ENCODE data around the gene ACTA2.
A peak's percentile ranks its signal among the peaks of the same experiment; 100 is the strongest.

The ACTA2 gene

GRCh38 chr10:88926566-88927415, 25.8 kb downstream of the ACTA2 start:
- no peak for FAIRE-seq
- no peak for DNase-seq (ENCODE audit: extremely low spot score, insufficient read length, low read depth)

- no peak for FAIRE-seq
- DNase-seq (ENCODE audit: extremely low spot score, insufficient read length, low read depth), result no peak
These were observed 29.1 kb downstream of the ACTA2 start for GRCh38 chr10:88923520-88923919.

GRCh38 chr10:88922041-88922440, 30.5 kb downstream of the ACTA2 start:
- no peak for FAIRE-seq
- DNase-seq (ENCODE audit: extremely low spot score, insufficient read length, low read depth), result no peak

GRCh38 chr10:88920986-88921593, 31.5 kb downstream of the ACTA2 start:
- DNase-seq (ENCODE audit: extremely low spot score, insufficient read length, low read depth) (no peak), FAIRE-seq (no peak)

GRCh38 chr10:88920198-88920597, 32.4 kb downstream of the ACTA2 start:
- DNase-seq (ENCODE audit: extremely low spot score, insufficient read length, low read depth), result no peak
- no peak for FAIRE-seq

GRCh38 chr10:88919041-88919440, 33.5 kb downstream of the ACTA2 start:
- DNase-seq (ENCODE audit: extremely low spot score, insufficient read length, low read depth) (no peak), FAIRE-seq (no peak)

- FAIRE-seq (no peak), DNase-seq (ENCODE audit: extremely low spot score, insufficient read length, low read depth) (no peak)
These were observed 34.2 kb downstream of the ACTA2 start for GRCh38 chr10:88918191-88918905.

- DNase-seq (ENCODE audit: extremely low spot score, insufficient read length, low read depth) (no peak), FAIRE-seq (no peak)
These were observed 35.6 kb downstream of the ACTA2 start for GRCh38 chr10:88916986-88917385.

GRCh38 chr10:88916231-88916630, 36.3 kb downstream of the ACTA2 start:
- FAIRE-seq, result no peak

GRCh38 chr10:88915781-88916180, 36.8 kb downstream of the ACTA2 start:
- DNase-seq (ENCODE audit: extremely low spot score, insufficient read length, low read depth), result no peak
- FAIRE-seq, result no peak

More at GRCh38 chr10:88916231-88916630, 36.3 kb downstream of the ACTA2 start:
- DNase-seq (ENCODE audit: extremely low spot score, insufficient read length, low read depth), result no peak

- DNase-seq (ENCODE audit: extremely low spot score, insufficient read length, low read depth) (no peak), FAIRE-seq (no peak)
These were observed 38.8 kb downstream of the ACTA2 start for GRCh38 chr10:88913788-88914187.

- FAIRE-seq (no peak), DNase-seq (ENCODE audit: extremely low spot score, insufficient read length, low read depth) (no peak)
These were observed 39.4 kb downstream of the ACTA2 start for GRCh38 chr10:88913127-88913526.

GRCh38 chr10:88911851-88912250, 40.7 kb downstream of the ACTA2 start:
- DNase-seq (ENCODE audit: extremely low spot score, insufficient read length, low read depth) (no peak), FAIRE-seq (no peak)

- no peak for DNase-seq (ENCODE audit: extremely low spot score, insufficient read length, low read depth)
- FAIRE-seq, result no peak
These were observed 41.5 kb downstream of the ACTA2 start for GRCh38 chr10:88911116-88911515.

GRCh38 chr10:88908194-88908593, 44.4 kb downstream of the ACTA2 start:
- FAIRE-seq, result no peak
- DNase-seq (ENCODE audit: extremely low spot score, insufficient read length, low read depth), result no peak

- no peak for DNase-seq (ENCODE audit: extremely low spot score, insufficient read length, low read depth)
- no peak for FAIRE-seq
These were observed 45.7 kb downstream of the ACTA2 start for GRCh38 chr10:88906921-88907320.

GRCh38 chr10:88903715-88904114, 48.9 kb downstream of the ACTA2 start:
- no peak for DNase-seq (ENCODE audit: extremely low spot score, insufficient read length, low read depth)
- no peak for FAIRE-seq

GRCh38 chr10:88901984-88902789, 50.4 kb downstream of the ACTA2 start:
- DNase-seq (ENCODE audit: extremely low spot score, insufficient read length, low read depth), result no peak
- no peak for FAIRE-seq

- FAIRE-seq (peak; percentile 97), DNase-seq (ENCODE audit: extremely low spot score, insufficient read length, low read depth) (peak; percentile 29)
These were observed 51.2 kb downstream of the ACTA2 start for GRCh38 chr10:88901206-88901983.

All from GM18507 (cell line).